D721Med (cell line): ENCODE measurements around the gene KLK6.

Source experiments
- DNase-seq: peaks from one replicate; pipeline ENCODE4 v3.0.0; 2011; ENCODE audit warnings: low spot score; ENCODE audit not compliant: insufficient read length
- FAIRE-seq: peaks from 2 replicates; lab custom pipeline; 2011; peaks lifted over from hg19 to GRCh38; lab: Jason Lieb, UNC
- CTCF ChIP-seq: IDR thresholded peaks from 2 replicates; pipeline ENCODE4 v1.5.1; 2012; ENCODE audit warnings: mild to moderate bottlenecking, control low read depth; ENCODE audit not compliant: insufficient read depth; ENCODE audit errors: missing control alignments

Gene KLK6

GRCh38 chr19:50968716-50969412 lies 527 bp downstream of the KLK6 start:
- no peak for FAIRE-seq

GRCh38 chr19:50967929-50968715 lies 1.3 kb downstream of the KLK6 start:
- no peak for TF ChIP-seq CTCF
- DNase-seq: no peak
- FAIRE-seq: no peak

More at GRCh38 chr19:50968716-50969412, 527 bp downstream of the KLK6 start:
- DNase-seq: no peak
- no peak for TF ChIP-seq CTCF

GRCh38 chr19:50964266-50964665 lies 5.1 kb downstream of the KLK6 start:
- TF ChIP-seq CTCF: no peak
- no peak for FAIRE-seq
- no peak for DNase-seq

- no peak for TF ChIP-seq CTCF
- no peak for FAIRE-seq
- no peak for DNase-seq
These were observed 6.0 kb downstream of the KLK6 start for GRCh38 chr19:50963381-50963780.

- no peak for TF ChIP-seq CTCF
- DNase-seq: no peak
- no peak for FAIRE-seq
These were observed 7.1 kb downstream of the KLK6 start for GRCh38 chr19:50962245-50962644.

- no peak for DNase-seq
- no peak for TF ChIP-seq CTCF
- no peak for FAIRE-seq
These were observed 9.5 kb downstream of the KLK6 start for GRCh38 chr19:50959731-50960500.
